Transverse colon (tissue), 4 donors: ENCODE results near the gene TNFRSF14.

ENCODE experiments used
- EP300 ChIP-seq: sonication (generic); formaldehyde crosslinking; IDR thresholded peaks from one replicate; pipeline ENCODE4 v1.6.1; 2017; ENCODE audit warnings: antibody characterized with exemption, low read depth
- POLR2A ChIP-seq: fragments of 450-650 bp; IDR thresholded peaks from one replicate; pipeline ENCODE4 v1.6.1; 2016; ENCODE audit warnings: antibody characterized with exemption, mild to moderate bottlenecking, moderate library complexity
- POLR2AphosphoS5 ChIP-seq, 3 donors: sonication (generic); formaldehyde crosslinking; IDR thresholded peaks; one replicate each; pipeline ENCODE4 v1.6.1; 2016; ENCODE audit warnings: antibody characterized with exemption in 3 of 3
- TF ChIP-seq, protein P1 (sequence below), 5 experiments: fragments of 200-600 bp in 3 of 5; fragments of 450-650 bp in 2 of 5; sonication (generic) in 3 of 5; IDR thresholded peaks; 1 replicate in 2 of 5; 2 replicates in 3 of 5; pipeline ENCODE4 v1.5.1; 2016 to 2017; ENCODE audit warnings: antibody characterized with exemption in 5 of 5, inconsistent platforms in 3 of 5, mild to moderate bottlenecking in 2 of 5, moderate library complexity in 1 of 5

GRCh38 chr1:2556678-2557481 lies 709 bp downstream of the TNFRSF14 start:
- TF ChIP-seq, protein P1, sequence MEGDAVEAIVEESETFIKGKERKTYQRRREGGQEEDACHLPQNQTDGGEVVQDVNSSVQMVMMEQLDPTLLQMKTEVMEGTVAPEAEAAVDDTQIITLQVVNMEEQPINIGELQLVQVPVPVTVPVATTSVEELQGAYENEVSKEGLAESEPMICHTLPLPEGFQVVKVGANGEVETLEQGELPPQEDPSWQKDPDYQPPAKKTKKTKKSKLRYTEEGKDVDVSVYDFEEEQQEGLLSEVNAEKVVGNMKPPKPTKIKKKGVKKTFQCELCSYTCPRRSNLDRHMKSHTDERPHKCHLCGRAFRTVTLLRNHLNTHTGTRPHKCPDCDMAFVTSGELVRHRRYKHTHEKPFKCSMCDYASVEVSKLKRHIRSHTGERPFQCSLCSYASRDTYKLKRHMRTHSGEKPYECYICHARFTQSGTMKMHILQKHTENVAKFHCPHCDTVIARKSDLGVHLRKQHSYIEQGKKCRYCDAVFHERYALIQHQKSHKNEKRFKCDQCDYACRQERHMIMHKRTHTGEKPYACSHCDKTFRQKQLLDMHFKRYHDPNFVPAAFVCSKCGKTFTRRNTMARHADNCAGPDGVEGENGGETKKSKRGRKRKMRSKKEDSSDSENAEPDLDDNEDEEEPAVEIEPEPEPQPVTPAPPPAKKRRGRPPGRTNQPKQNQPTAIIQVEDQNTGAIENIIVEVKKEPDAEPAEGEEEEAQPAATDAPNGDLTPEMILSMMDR (IDR thresholded peaks at IDR 0.05): peak in 2 of 5 experiments; percentile 37 to 39
- TF ChIP-seq POLR2A: no peak
- no peak for TF ChIP-seq EP300
- peak; percentile 20 to 51 (median 44) for TF ChIP-seq POLR2AphosphoS5 (IDR thresholded peaks at IDR 0.05)
